Measurements from ENCODE around the gene RENBP.

RENBP gene

DNA sequence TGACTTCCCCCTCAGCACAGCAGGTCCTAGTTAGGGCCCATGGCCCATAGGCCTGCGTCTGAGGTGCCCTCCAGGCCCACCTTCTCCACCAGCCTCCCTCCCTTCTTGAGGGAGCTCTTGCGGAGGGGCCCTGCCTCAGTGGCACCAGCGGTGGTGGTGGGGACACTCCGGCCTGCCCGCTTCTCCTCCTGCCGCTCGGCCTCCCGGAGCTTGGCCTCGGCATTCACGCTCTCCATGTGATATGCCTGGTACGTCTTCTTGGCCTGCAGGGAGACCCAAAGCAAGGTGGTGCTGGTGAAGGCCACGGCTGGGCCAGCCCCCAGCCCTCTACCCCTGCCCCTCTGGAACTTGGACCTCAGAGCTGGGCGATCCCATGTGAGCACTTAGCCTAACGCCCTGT, 23.9 kb downstream of the RENBP start:
- no peak for DNase-seq (ENCODE audit: low read depth)

DNA sequence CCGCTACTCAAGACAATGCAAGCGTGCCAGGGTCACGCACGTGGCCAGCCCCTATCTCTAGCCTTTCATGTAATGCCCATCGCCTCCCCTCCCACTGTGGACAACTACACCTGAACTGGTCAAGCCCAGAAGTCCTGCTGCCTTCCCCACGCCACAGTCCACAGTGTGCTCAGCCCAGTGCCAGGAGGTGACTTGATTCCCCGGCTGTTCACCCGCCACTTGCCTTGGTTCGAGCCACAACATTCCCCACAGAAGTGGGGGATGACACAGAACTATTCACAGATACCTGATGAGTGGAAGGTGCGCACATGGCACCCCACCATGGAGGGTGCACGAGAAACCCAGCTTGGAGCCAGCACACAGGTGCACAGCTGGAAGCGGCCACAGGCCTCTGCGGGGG, 25.2 kb downstream of the RENBP start:
- no peak for DNase-seq (ENCODE audit: low read depth)

DNA sequence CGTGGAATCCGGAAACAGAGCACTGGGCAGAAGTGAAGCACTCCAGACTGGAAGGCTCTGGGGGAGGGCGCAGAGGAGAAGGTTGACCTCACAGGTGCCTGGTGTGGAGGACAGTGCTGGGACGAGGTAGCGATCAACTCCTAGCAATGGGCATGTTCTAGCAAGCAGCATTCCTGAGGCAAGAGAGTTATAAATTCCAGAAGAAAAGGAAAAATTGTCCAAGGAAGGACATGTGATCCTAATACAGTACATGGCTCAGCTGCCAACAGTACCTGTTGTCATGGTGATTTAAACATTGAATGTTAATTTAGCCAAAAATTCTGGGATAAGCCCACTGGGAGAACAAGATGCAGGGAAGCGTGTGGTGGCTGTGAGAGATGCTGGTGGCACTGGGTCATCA, 26.6 kb downstream of the RENBP start:
- DNase-seq (ENCODE audit: low read depth) = no peak

DNA sequence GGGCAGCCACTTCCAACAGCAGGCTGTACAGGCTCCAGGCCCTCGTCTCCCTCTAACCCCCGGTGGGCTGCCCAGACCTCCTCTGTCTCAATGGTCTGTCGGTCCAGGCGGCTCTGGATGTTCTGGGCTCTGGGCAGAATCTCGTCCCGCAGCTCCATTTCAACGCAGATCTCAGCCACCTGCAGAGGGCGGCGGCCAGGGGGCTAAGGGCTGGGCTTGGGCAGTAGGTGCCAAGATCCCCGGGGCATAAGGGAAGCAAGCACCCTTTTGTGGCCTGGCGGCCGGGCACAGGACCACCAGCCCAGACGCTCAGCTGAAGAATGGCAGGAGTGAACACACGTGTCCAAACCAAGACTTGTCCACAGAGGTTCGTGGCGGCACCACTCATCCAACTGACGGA, 30.7 kb downstream of the RENBP start:
- DNase-seq (ENCODE audit: low read depth) = no peak

DNA sequence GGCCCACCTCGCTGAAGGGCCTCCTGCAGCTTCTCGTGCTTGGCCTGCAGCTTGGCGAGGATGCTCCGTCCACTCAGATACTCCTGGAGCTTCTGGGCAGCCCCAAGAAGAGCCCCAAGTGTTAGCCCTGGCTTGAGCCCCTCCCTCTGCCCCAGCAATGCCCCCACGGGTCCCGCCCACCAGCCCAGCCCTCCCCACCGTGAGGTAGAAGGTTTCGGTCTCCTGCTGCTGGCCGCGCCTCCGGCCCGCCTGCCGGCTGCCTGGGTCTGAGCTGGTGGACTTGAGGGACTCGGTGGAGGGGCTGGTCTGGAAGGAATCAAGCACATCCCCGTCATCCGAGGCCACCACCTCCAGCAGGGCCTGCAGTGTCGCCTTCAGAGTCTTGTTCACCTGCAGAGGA, 31.2 kb downstream of the RENBP start:
- DNase-seq (ENCODE audit: low read depth) = no peak

DNA sequence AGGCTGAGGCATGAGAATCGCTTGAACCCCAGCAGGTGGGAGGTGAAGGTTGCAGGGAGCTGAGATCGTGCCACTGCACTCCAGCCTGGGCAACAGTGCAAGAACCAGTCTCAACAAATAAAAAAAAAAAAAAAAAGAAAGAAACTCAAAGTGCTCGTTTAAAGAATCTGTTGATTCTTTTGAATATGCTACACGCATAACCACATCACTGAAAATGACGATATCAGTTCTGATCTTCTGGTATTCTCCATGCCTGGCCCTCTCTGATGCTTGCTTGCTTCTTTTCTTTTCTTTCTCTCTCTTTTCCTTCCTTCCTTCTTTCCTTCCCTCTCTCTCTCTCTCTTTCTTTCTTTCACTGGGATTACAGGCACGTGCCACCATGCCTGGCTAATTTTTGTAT, 32.6 kb downstream of the RENBP start:
- no peak for DNase-seq (ENCODE audit: low read depth)

DNA sequence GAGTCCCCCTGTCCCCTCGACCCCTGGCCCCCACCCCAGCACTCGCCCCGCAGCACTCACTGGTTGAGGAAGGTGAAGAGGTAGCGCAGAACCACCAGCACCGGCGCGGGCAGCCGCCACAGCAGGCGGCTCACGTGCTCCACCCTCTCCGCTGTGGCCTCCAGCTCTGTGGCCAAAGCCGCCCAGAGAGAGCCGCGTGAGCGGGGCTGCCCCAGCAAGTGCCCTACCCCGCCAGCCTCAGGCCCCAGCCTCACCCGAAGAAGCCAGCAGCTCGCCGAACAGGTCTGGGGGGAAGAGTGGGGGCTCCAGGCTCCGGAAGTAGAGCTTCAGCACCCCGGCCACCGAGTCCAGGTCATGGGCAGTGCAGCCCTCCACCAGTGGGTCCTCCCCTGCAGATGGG, 34.0 kb downstream of the RENBP start:
- no peak for DNase-seq (ENCODE audit: low read depth)

DNA sequence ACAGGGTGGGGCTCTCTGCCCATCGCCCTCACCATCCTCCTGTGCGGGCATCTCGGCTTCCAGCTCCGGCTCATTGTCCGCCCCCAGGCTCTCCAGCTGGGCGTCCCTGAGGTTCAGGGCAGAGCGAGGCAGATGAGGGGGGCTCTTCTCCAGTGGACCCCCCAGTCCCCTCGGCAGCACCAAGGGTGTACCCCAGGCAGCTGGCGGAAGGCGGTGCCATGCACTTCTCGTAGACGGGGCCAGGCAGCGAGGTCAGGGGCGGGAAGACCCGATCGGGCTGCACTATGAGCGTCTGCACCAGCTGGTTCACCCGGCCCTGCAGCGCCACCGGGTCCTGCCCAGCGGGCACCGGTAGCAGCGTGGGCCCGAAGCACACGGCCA, 34.5 kb downstream of the RENBP start:
- DNase-seq (ENCODE audit: low read depth) = no peak

DNA sequence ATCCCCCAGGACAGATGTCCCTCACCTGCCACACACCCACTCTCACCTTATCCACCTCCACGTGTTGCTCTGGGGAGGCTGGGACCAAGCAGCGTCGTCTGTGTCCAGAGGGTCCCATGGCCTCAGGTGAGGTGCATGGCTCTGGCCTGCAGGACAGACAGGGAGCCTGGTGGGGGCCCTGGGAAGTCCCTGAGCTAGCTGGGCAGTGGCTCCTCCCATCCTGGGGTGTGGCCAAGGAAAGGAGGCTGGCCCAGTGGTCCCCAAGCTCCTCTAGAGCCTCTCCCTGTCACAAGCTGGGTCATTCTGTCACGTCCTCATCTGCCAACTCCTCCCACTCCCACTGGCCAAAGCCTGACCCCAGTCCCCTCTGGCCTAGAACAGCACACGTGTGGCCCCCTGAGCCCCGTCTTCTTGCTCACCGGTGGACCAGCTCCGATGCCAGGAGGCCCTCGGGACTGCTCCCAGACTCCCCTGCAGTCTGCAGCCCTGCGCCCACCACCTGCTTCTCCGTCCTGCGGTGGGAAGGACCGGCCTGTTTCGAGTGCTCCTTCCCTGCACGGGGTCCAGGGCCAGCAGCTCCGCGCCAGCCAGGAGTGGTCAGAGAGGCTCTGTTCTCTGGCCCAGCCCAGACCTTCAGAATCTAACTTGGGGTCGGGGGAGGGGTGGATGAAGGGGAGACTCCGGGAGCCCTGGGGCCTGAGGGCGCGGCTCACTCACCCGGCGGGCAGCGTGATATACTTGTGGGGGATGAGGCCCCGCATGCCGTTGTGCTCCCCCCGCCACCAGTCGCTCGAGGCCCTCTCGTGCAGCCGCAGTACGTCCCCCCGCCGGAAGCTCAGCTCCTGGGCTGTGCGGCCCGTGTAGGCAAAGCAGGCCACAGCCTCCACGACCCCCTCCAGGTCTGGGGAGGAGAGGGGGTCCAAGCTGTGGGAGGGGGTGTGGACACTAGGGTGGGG, 35.1 kb downstream of the RENBP start:
- no peak for DNase-seq (ENCODE audit: low read depth)

DNA sequence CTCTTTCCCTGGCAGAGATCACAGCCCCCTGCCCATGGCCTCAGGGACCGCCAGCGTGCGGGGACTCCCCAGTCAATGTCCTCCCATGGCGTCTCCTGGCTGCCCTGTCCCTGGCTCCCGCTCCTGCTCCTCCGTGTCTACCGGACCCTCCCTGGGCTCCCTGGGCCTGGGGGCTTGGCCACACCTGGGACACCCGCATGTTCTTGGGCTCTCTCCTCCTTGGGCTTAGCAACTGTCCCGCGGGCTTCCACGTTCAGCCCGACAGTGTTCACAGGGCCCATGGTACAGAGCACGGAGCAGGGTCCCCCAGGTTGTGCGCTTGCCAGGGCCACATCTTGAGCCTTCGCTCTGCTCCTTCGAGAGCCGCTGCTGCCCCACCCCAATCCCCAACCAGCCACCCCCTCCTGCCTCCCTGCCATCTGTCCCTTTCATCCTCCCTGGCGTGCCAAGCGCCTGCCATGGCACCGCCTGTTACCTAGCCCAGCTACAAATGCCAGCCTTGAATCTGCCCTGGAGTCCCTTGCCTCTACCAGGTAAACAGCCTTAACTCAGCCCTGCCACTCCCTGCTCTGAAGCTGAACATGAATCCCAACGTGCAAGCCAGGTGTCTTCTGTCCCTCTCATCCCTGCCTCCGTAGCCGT, 36.1 kb downstream of the RENBP start:
- no peak for DNase-seq (ENCODE audit: low read depth)

DNA sequence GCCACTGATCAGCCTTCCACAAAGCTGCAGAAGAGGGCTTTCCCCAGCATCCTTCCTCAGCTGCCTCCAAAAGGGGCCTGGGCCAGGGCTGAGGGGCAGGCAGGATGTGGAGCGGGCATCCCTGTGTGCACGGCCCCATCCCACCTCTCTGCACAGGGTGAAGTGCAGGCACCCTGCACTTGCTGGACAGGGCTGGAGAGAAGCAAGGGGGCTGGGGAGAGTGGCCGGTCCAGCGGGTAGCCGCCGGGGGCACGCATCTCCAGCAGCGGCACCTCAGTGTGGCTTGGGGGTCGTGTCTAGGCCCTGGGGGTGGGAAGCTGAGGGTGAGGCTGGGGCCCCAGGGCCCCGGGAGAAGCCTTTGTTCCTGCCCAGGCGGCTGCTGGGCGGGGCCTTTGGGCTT, 37.0 kb downstream of the RENBP start:
- no peak for DNase-seq (ENCODE audit: low read depth)

DNA sequence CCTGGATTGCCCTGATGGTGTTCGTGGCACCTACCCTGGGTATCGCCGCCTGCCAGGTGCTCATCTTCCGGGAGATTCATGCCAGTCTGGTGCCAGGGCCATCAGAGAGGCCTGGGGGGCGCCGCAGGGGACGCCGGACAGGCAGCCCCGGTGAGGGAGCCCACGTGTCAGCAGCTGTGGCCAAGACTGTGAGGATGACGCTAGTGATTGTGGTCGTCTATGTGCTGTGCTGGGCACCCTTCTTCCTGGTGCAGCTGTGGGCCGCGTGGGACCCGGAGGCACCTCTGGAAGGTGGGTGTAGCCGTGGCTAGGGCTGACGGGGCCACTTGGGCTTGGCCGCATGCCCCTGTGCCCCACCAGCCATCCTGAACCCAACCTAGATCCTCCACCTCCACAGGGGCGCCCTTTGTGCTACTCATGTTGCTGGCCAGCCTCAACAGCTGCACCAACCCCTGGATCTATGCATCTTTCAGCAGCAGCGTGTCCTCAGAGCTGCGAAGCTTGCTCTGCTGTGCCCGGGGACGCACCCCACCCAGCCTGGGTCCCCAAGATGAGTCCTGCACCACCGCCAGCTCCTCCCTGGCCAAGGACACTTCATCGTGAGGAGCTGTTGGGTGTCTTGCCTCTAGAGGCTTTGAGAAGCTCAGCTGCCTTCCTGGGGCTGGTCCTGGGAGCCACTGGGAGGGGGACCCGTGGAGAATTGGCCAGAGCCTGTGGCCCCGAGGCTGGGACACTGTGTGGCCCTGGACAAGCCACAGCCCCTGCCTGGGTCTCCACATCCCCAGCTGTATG, 38.1 kb downstream of the RENBP start:
- DNase-seq (ENCODE audit: low read depth) = no peak

DNA sequence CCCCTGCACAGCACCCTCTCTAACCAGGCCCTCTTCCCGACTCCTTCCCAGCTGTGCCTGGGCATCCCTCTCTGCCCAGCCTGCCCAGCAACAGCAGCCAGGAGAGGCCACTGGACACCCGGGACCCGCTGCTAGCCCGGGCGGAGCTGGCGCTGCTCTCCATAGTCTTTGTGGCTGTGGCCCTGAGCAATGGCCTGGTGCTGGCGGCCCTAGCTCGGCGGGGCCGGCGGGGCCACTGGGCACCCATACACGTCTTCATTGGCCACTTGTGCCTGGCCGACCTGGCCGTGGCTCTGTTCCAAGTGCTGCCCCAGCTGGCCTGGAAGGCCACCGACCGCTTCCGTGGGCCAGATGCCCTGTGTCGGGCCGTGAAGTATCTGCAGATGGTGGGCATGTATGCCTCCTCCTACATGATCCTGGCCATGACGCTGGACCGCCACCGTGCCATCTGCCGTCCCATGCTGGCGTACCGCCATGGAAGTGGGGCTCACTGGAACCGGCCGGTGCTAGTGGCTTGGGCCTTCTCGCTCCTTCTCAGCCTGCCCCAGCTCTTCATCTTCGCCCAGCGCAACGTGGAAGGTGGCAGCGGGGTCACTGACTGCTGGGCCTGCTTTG, 38.9 kb downstream of the RENBP start:
- no peak for DNase-seq (ENCODE audit: low read depth)

DNA sequence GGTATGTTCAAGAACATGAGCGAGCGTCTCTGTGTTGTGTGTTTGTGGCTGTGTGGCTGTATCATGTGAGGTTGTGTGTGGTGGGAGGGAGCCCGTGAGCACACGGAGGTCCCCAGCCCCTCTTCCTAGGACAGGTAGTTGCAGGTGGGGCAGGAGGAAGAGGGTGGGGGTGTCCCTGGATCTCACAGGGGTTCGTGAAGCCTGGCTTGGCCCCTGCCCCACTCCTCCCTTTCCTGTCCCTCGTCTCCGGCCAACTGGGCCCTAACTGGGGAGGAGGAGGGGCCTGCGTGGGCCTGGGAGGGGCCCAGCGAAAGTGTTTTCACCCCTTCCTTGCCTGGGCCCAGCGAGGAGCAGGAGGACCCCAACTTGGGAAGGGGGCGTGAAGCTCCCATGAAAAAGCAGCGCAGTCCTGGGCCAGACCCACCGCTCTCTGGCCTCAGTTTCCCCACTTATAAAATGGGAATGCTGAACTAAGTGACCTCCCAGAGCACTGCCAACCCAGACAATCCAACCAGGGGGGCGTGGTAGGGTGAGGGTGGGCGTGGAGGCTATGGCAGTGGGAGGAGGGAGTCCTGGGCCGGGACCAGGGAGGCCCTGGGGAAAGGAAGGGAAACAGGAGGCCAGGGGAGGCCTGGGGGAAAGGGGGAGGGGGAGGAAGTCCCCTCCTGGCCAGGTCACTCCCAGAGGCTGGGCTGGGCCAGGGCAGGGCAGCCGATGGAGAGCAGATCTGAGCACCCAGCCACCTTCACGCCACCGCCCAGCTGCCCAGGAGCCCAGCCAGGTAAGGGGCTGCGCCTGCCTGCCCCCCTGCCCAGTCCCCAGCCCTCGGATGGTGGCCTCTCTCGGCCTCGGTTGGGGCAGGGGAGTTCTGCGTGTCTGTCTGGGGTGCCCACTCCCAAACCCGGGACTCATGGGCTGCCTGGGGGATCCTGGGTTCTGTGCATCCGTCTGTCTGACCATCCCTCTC, 40.2 kb downstream of the RENBP start, which contains the start of gene AVPR2:
TSS of gene AVPR2 (plus strand) at position 683 of the 967 bp plus-strand sequence. CDS start 473 bp downstream, outside the sequence.
- DNase-seq (ENCODE audit: low read depth) = no peak

DNA sequence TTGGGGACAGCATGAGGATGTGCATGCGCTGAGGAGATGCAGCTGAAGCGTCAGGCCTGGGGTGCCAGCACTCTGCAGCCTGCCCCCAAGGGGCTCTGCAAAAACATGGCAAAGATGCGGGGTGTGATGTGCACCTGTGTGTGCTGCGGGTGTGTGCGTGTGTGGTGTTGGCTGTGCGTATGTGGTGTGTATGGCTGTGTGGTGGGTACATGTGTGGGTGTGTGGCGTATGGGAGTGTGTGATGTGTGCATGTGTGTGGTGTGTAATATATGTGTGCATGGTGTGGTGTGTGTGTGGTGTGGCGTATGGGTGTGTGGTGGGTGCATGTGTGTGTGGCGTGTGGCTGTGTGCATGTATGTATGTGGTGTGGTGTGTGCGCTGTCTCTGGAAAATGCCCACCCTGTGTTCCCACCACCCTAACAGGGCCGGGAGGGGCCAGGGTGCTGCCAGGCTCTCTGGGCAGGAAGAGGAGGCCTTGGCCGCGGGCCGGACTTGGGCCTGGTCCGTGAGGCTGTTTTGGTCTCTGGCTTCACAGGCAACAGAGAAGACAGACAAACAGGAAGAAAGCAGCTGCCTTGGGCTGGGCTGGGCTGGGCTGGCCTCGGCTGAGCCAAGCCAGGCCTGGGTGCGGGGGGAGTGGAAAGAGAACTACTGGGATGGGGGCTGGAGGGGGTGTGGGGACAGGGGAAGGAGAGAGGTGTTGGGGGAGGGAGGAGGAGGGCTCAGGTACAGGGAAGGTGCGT, 41.0 kb downstream of the RENBP start:
- DNase-seq (ENCODE audit: low read depth) = no peak

DNA sequence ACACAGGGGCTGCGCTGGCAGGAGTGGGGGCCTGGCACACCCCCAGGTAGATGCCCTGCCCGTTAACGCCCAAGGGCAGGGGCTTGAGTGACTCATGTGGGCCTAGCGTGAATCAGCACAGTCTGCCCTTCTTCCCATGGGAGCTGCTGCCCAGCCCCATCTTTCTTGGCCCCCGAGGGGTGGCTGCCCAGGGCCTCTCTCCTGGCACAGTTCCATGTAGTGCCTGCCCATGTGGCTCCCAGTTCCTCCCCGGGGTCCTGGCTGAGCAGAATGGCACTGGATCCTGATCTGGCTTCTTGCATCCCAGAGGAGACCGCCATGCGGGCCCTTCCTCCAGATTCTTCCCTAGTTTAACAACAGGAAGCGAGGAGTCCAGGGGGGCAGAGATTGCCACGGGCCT, 42.1 kb downstream of the RENBP start:
- DNase-seq (ENCODE audit: low read depth) = no peak

DNA sequence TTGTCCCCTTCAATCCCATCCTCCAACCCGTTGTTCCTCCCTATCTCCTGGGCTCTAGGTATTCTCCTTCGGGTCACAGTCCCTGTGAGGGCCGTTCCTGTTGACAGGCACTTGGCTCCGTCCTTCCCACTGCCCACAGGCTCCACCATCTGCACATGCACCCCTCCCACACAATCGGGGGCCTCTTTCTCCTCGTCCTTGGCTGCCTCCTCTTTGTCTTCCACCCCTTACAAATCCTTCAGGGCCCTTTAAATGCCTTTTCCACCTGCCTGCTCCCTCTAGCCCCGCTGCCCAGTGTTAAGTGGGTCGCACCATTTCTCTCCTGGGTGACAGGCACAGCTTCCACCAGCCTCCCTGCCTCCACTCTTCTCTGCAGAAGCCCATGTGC, 42.7 kb downstream of the RENBP start:
- no peak for DNase-seq (ENCODE audit: low read depth)

DNA sequence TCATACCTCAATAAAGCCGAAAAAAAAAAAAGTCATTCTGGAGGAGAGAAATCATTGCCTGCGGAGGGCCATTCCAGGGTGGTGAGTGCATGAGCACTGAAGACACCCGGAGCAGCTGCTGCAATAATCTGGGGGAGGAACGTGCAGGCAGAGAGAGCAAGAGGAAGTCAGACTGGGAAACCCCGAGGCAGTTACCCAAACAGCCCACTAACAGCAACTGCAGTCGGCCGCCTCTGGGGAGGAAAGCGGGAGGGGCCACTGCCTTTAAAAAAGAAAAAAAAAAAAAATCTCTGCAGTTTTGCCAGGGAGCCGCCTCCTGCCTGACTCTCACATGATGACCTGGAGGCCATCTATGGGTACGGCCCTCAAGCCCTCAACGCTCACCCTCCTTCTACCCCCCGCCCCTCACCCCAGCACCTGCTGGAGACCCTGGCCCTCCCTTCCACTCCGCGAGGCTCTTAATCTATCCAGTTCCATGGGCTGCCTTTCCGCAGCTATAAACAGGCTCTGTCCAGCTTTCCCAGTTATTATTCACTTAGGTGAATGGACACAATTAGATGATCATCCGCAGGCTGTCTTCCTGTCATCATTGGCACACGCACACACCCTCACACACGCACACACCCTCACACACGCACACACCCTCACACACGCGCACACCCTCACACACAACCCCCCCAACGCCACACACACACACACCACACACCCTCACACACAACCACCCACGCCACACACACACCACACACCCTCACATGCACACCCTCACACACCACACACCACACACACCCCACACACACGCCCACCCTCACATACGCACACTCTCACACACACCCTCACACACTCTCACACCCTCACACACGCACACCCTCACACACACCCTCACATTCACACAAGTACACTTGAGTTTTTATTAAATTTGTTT, 43.4 kb downstream of the RENBP start:
- peak; percentile 36 for DNase-seq (ENCODE audit: low read depth)

DNA sequence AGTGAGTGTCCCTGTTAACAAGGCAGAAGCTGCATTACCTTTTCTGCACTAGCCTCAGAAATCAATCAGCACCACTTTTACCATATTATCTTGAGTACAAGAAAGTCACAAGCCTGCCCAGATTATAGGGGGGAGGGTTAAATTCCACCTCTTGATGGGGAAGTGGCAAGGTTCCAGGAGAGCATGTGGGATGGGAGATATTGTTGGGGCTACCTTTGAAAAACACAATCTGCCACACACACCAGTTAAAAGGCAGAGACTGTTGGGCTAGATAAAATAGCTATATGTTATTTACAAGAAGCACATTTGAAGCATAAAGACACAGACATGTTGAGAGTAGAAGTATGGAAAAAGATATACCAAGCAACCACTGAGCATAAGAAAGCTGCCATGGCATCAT, 46.5 kb downstream of the RENBP start:
- no peak for DNase-seq (ENCODE audit: low read depth)
